HL-60 (cell line): Measurements from ENCODE around the gene PTPRR.

Experiments
- DNase-seq, 2 experiments: peaks; one replicate each; pipeline ENCODE4 v3.0.0-alpha.2; 2010 to 2020; ENCODE audit warnings: low read depth in 1 of 2, low spot score in 1 of 2
- H3K27ac ChIP-seq: fragments of 250-450 bp; sonication (Bioruptor Pico); replicated peaks from 2 replicates; pipeline ENCODE4 v1.5.1; 2020; ENCODE audit warnings: mild to moderate bottlenecking, moderate library complexity
- H3K27me3 ChIP-seq: fragments of 250-450 bp; sonication (Bioruptor Pico); 2 replicates; pipeline ENCODE4 v1.5.1; 2021; ENCODE audit warnings: mild to moderate bottlenecking, moderate library complexity; ENCODE audit not compliant: insufficient read depth, poor library complexity, severe bottlenecking
- H3K4me3 ChIP-seq: replicated peaks from 2 replicates; pipeline ENCODE4 v1.5.1; 2011; ENCODE audit warnings: mild to moderate bottlenecking, control low read depth, low read length; ENCODE audit not compliant: insufficient read depth
- CTCF ChIP-seq: IDR thresholded peaks from one replicate; pipeline ENCODE4 v1.5.1; 2011; ENCODE audit warnings: low read length, control low read depth, inconsistent platforms; ENCODE audit not compliant: insufficient read depth
- GABPA ChIP-seq: IDR thresholded peaks from 2 replicates; pipeline ENCODE4 v1.6.1; 2012; ENCODE audit warnings: low read depth
- POLR2AphosphoS5 ChIP-seq: IDR thresholded peaks from 2 replicates; pipeline ENCODE4 v1.6.1; 2012; ENCODE audit warnings: low read depth
- REST ChIP-seq: IDR thresholded peaks from 2 replicates; pipeline ENCODE4 v1.6.1; 2012; ENCODE audit warnings: low read depth; ENCODE audit not compliant: insufficient replicate concordance
- SPI1 ChIP-seq: IDR thresholded peaks from 2 replicates; pipeline ENCODE4 v1.6.1; 2012; ENCODE audit warnings: low read depth, mild to moderate bottlenecking, borderline replicate concordance

PTPRR gene

GRCh38 chr12:70929029-70929428 is 8.5 kb upstream of the PTPRR start:
- no peak overlapping the region for H3K4me3 ChIP-seq
- DNase-seq: no peak
- no peaks in the 10 kb centered on the region for H3K27me3 ChIP-seq
- TF ChIP-seq GABPA: no peak
- no peak for TF ChIP-seq POLR2AphosphoS5
- no peak for TF ChIP-seq CTCF
- TF ChIP-seq SPI1: no peak
- H3K27ac ChIP-seq: no peak overlapping the region

- no peaks in the 10 kb centered on the region for H3K27me3 ChIP-seq
- DNase-seq: no peak
- no peak overlapping the region for H3K27ac ChIP-seq
- TF ChIP-seq CTCF: no peak
- TF ChIP-seq REST: no peak
- TF ChIP-seq GABPA: no peak
- no peak for TF ChIP-seq POLR2AphosphoS5
- no peak for TF ChIP-seq SPI1
- no peak overlapping the region for H3K4me3 ChIP-seq
Measured at GRCh38 chr12:70928071-70928470, 7.5 kb upstream of the PTPRR start.

- Histone ChIP-seq H3K27ac (no peak overlapping the region), H3K4me3 (no peak overlapping the region), H3K27me3 (no peaks in the 10 kb centered on the region)
- TF ChIP-seq GABPA (no peak), POLR2AphosphoS5 (no peak), REST (no peak), SPI1 (no peak), CTCF (no peak)
- DNase-seq: no peak
Measured at GRCh38 chr12:70927356-70927755, 6.8 kb upstream of the PTPRR start.

GRCh38 chr12:70925539-70925938 is 5.0 kb upstream of the PTPRR start:
- DNase-seq: no peak
- Histone ChIP-seq H3K4me3 (no peak overlapping the region), H3K27ac (no peak overlapping the region), H3K27me3 (no peaks in the 10 kb centered on the region)
- no peak for TF ChIP-seq POLR2AphosphoS5
- TF ChIP-seq CTCF: no peak
- no peak for TF ChIP-seq SPI1
- no peak for TF ChIP-seq GABPA
- TF ChIP-seq REST: no peak
